HL-60/S4 treated with phorbol 12-myristate 13-acetate at 8.2 ng/mL for 4 days and 3 days (cell line): ENCODE results near the gene ZIK1.

Experiments
- in situ Hi-C: fragments of 300-500 bp; cut with MboI; formaldehyde crosslinking; loops from 2 replicates; pipeline ENCODE4 v1.15.0; 2022; ENCODE audit warnings: low sequenced_read_pairs

The ZIK1 gene

DNA sequence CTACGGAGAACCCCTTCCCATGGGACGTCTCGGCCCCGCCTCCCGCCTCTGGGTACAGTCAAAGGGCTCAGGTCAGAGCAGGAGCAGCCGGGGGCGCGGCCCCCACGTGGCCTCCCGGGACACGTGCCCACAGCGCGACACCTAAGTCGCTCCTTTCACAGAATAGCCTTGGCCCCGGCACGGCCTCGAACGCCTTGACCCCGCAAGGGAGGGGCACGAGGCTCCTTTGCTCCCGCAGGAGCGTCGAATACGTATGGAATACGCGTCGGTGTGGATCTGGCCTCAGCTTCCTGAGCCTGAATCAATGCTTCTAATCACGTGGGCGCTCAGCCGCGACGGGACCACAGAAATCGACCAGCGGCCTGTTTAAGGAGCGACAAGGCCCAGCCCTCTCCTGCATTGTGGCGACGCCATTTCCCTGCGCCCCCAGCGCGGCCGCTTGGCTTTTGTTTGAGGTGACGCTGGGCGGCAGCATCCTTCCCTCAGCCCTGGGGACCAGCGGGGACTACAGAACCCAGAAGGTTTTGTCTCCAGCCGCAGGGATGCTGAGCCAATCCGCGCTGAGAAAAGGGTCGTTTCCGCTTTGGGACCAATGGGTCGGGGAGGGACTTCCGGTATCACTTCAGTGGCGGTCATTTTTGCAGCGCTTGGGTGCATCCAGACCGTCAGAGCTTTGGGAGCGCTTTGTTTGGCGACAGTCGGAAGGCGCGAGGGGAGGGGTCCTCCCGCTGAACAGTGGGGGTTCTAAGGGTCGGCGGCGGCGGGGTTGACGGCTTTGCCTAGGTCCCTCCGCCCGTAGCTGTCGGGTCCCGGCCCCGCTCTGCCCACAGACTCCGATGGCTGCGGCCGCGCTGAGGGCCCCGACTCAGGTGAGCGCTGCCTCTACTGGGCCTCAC is at the start of gene ZIK1:
ZIK1 (plus strand) TSS at position 625 of the 896 bp plus-strand sequence; CDS start at position 837, 212 bp downstream.
- in situ Hi-C loops: no loop called here

- in situ Hi-C loops: no loop called here
Measured at GRCh38 chr19:57537953-57538547, 45.9 kb upstream of the ZIK1 start.

GRCh38 chr19:57546513-57546912 is 37.4 kb upstream of the ZIK1 start:
- in situ Hi-C loops: no loop called here

- in situ Hi-C loops: no loop called here
Measured at GRCh38 chr19:57552432-57552831, 31.5 kb upstream of the ZIK1 start.

DNA sequence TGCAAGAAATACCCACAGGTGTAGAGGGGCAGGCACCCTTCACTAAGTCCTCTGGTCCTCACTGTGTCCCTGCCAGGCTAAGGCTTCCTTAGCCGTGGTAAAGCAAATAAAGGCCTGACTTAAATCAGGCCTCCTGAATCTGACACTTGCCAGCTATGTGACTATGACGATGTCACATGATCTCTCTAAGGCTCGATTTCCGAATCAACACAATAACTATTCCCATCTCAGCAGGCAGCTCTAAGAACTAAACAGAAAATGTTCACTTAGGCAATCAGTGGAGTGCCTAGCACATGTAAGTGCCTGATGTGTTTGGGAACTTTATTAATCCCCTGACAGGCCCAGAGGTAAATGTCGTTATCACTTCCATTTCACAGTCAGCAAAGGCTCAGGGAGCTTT is 26.3 kb upstream of the ZIK1 start:
- in situ Hi-C loops: no loop called here

- in situ Hi-C loops: no loop called here
Measured at GRCh38 chr19:57558525-57558924, 25.4 kb upstream of the ZIK1 start.

GRCh38 chr19:57559008-57559403 is 24.9 kb upstream of the ZIK1 start:
- in situ Hi-C loops: no loop called here

DNA sequence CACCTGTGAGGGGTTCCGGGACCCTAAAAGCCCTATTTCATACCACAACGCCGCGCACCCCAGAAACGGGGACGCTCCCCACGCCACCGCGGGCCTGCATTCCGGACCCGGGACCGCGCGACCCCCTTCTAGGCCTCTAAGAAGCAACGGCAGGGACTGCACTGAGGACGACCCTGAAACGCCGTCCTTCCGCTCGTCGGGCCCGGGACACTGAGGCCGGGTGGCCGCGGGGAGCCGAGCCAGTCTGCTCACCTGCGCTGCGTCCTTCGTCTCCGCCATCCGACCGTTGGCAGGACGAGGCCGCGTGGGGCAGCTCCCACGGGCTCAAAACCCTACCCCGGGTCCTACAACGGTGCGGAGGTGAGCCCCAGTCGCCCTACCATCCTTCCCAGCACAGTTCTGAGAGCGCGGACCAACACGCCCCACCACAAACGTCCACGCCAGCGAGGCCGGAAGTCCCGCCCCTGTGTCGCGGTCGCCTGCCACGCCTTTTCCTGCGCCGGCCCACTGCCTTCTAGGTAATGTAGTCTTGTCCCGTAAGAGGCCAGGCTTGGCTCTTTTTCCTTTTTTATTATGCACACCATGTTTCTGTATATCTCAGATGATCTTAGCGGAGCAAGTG is 24.4 kb upstream of the ZIK1 start, which contains the start of gene ZNF550:
ZNF550 (minus strand) TSS at position 460 of the 622 bp plus-strand sequence; CDS start at position 279, 181 bp downstream.
- in situ Hi-C loops: no loop called here

DNA sequence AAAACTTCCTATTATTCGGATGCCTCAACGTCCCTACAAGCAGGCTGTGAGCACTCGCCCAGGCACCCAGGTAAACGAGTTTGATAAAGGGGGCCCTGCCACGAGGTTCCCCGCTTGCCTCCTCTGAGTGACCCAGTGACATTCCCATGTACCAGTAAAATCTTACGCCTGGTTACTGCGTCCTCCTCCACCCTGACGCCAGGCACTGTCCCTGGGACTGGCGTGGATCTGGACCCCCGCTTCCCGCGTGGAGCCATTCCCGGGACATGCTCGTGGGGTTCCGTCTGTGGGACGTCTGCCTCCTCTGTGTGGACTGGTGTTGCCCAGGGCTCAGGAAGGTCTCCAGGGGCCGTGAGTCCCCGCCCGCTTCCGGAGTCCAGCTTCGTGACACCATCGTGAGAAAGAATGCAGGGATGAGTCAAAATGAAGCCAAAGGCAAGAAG is 23.9 kb upstream of the ZIK1 start:
- in situ Hi-C loops: no loop called here

DNA sequence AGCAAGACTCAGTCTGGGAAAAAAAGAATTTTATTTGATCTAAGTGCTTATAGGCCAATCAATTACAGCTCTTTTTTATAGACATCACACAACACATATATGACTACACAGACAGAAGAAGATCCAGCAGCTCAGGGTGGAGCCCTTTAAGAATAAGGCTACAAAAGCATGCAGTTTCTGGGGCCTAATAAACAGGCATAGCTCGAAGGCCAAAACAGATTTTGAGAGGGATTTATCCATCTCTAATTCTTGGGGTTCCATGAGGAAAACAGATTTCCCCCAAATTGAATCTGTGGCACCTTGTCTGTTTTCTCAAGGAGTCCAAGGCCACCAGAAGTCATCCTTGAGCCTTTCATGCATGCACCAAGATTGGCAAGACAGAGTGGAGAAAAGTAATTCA is 20.4 kb upstream of the ZIK1 start:
- in situ Hi-C loops: no loop called here

DNA sequence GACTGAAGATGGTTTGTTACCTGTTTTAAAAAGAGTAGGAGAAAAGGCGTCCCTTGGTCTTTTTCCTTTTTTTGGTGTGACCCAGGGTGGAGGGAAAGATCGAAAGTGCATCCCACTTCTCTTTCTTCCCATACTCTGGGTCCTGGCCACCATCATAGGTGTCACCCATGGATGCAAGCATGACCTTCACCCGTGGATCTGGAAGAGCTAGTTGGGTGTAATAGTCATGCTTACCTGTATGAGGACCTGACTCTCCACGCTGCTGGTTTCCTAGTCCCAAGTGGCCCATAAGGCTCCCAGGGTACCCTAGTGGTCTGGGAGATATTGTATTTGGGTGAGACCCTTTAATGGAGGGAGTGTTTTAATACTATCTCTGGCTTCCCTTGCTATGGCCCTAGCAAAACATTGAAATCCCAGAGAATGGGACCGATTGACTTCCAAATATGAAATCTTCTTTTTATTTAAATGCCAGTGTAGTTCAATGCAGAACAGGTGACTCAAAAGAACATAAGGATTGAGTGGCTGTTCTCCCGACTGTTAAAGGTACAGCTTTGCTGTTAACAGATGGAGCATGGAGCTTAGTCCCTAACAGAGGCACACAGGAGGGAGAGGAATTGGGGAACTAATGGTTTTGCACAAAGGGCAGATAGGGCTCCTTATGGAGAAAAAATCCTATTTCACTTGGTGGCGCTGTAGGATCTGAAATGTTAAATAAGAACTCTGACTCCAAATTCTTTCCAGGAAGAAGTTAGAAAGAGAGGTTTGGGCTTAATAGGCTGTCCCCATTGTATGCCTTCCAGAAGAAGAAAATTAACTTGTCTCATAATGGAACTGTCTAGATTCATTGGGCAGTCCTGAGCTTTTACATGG is 17.3 kb upstream of the ZIK1 start:
- in situ Hi-C loops: no loop called here

- in situ Hi-C loops: no loop called here
Measured at GRCh38 chr19:57570707-57571106, 13.2 kb upstream of the ZIK1 start.

DNA sequence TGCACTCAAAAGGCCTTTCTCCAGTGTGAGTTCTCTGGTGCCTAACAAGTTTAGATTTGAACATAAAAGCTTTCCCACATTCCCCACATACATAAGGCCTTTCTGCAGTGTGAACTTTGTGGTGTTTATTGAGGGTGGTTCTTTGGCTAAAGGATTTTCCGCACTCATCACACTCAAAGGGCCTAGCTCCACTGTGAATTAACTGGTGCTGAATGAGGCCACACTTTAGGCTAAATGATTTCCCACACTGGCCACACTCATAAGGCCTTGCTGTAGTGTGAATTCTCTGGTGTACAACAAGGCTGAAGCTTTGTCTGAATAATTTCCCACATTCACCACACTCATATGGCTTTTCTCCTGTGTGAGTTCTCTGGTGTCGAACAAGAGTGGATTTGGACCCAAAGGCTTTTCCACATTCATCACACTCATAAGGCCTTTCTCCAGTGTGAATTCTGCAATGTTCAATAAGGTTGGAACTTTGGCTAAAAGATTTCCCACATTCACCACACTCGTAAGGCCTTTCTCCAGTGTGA is 11.5 kb upstream of the ZIK1 start:
- in situ Hi-C loops: no loop called here

DNA sequence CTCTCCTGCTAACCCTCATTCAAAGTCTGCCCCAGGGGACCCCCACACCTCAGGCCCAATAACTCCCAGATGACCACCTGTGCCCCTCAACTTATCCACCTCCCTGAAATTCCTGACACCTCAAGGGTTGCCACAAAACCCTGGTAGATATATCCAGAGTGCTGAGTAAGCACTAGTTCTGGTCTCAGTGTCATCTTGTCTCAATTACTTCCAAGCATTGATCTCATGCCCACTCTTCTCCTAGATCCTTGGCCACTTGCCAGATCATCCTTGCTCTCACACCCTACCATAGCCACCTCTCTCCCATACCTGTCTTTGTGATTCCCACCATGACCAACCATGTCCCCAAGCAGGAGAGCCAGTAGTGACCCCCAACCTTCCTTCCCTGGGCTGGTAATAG is 7.3 kb upstream of the ZIK1 start:
- in situ Hi-C loops: no loop called here

- in situ Hi-C loops: no loop called here
Measured at GRCh38 chr19:57578487-57579205, 5.3 kb upstream of the ZIK1 start, which contains the start of gene ZNF416. Gene ZNF416, minus strand, starts transcription at chr19:57578911. Its CDS starts 207 bp downstream, at chr19:57578704.

GRCh38 chr19:57583104-57583520 is 833 bp upstream of the ZIK1 start:
- in situ Hi-C loops: no loop called here

DNA sequence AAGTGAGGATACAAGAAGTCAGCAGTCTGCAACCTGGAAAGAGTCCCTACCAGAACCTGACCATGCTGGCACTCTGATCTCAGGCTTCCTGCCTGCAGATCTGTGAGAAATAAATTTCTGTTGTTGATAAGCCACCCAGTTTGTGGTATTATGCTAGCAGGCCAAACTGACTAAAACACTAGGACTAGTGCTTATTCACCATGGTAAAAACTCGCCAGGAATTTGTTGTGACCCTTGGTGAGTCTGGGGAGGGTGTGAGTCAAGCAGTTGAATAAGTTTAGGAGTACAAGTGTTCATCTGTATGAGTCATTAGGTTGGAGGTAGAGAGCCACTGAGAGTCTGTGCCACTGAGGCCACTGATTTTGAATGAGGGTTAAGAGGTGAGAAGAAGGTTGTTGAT is 3.6 kb downstream of the ZIK1 start:
- in situ Hi-C loops: no loop called here

DNA sequence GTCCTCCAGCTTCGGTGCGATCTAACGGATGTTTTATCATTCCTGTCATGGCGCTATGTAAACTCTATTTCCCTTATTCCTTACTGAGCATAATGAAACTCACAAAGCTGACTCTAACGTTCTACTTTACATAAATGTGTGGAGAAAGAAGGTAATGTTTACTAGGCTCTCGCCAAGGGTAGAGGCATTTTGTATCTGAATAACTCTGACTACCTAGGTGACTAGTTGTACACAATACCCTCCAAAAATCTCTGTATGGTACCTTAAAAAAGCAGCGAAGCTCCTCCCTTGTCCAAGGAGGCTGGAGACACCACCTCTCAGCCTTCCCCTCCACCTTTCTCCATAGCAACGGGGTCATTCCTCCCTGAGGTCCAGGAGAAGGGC is 15.4 kb downstream of the ZIK1 start:
- in situ Hi-C loops: no loop called here

GRCh38 chr19:57599761-57600383 is 15.9 kb downstream of the ZIK1 start, which contains the start of gene ZNF530:
Gene ZNF530, plus strand, starts transcription at chr19:57599885. Its CDS starts 4,461 bp downstream, at chr19:57604346.
- in situ Hi-C loops: no loop called here
